Hepatocyte (in vitro differentiated cells): ENCODE data around the gene TMEM44.

Source experiments
- EZH2 ChIP-seq: fragments of 200-600 bp; sonication (generic); IDR thresholded peaks from 2 replicates; pipeline ENCODE4 v1.6.1; 2016; ENCODE audit warnings: antibody characterized with exemption, mild to moderate bottlenecking, borderline replicate concordance
- EZH2phosphoT487 ChIP-seq: fragments of 200-600 bp; sonication (generic); IDR thresholded peaks from one replicate; pipeline ENCODE4 v1.6.1; 2018; ENCODE audit warnings: antibody characterized with exemption, mild to moderate bottlenecking, low read depth, moderate library complexity; ENCODE audit not compliant: unreplicated experiment, severe bottlenecking
- TF ChIP-seq, protein P1 (sequence below): fragments of 200-600 bp; sonication (generic); IDR thresholded peaks from 2 replicates; pipeline ENCODE4 v1.5.1; 2016; ENCODE audit warnings: antibody characterized with exemption, mild to moderate bottlenecking; ENCODE audit not compliant: poor library complexity

DNA sequence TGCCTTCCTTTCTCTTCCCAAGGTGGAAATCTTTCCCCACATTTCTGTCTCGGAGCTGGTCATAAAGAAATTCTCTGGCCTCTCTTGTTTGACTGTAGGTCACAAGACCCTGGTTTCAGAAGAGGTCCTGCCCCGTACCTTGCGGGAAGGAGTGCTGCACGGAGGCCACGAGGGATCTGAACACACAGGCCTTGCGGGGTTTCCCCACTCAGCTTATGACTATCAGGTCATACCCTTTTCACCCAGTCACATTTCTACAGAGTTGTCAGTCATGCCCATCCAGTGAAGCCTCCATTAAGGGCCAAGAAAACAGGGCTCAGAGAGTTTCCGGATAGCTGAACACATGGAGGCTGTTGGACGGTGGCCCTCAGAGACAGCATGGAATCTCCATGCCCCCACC, 91.7 kb downstream of the TMEM44 start:
- TF ChIP-seq, protein P1, sequence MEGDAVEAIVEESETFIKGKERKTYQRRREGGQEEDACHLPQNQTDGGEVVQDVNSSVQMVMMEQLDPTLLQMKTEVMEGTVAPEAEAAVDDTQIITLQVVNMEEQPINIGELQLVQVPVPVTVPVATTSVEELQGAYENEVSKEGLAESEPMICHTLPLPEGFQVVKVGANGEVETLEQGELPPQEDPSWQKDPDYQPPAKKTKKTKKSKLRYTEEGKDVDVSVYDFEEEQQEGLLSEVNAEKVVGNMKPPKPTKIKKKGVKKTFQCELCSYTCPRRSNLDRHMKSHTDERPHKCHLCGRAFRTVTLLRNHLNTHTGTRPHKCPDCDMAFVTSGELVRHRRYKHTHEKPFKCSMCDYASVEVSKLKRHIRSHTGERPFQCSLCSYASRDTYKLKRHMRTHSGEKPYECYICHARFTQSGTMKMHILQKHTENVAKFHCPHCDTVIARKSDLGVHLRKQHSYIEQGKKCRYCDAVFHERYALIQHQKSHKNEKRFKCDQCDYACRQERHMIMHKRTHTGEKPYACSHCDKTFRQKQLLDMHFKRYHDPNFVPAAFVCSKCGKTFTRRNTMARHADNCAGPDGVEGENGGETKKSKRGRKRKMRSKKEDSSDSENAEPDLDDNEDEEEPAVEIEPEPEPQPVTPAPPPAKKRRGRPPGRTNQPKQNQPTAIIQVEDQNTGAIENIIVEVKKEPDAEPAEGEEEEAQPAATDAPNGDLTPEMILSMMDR = no peak
- no peak for TF ChIP-seq EZH2
- TF ChIP-seq EZH2phosphoT487 = no peak
